ENCODE results near the gene GHR.

DNA sequence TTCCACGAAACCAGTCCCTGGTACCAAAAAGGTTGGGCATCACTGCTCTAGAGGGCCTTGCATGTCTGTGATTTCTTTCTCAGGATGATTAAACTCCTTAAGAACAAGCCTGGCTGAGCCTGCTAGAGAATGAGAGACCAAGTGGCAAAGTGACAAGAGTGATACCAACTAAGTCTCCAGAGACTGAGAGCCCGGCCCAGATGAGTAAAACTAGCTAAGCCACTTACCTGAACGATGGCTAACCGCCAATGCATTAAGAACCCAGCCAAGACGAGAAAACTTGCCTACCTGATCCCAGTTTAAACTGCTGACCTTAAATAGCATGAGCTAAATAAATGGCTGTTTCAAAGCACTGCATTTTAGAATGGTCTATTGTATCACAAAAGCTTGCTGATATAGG, 327.8 kb downstream of the GHR start:
- TF ChIP-seq, protein P1, sequence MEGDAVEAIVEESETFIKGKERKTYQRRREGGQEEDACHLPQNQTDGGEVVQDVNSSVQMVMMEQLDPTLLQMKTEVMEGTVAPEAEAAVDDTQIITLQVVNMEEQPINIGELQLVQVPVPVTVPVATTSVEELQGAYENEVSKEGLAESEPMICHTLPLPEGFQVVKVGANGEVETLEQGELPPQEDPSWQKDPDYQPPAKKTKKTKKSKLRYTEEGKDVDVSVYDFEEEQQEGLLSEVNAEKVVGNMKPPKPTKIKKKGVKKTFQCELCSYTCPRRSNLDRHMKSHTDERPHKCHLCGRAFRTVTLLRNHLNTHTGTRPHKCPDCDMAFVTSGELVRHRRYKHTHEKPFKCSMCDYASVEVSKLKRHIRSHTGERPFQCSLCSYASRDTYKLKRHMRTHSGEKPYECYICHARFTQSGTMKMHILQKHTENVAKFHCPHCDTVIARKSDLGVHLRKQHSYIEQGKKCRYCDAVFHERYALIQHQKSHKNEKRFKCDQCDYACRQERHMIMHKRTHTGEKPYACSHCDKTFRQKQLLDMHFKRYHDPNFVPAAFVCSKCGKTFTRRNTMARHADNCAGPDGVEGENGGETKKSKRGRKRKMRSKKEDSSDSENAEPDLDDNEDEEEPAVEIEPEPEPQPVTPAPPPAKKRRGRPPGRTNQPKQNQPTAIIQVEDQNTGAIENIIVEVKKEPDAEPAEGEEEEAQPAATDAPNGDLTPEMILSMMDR (IDR thresholded peaks at IDR 0.05) = no peak
- no peak for TF ChIP-seq POLR2A (IDR thresholded peaks at IDR 0.05)
